Measurements from ENCODE around the gene FOLR3. TPM values are rescaled to one million over a fixed set of nuclear protein-coding genes. Genes with fewer than 3 reads are reported as not detected.

The FOLR3 gene
- total and polyA plus RNA-seq, 4 donors: 1.1 to 14.0 (median 5.8) TPM

GRCh38 chr11:72136684-72137262, 1.2 kb downstream of the FOLR3 start:
- TF ChIP-seq CTCF (IDR thresholded peaks at IDR 0.05; ENCODE audit: control extremely low read depth, extremely low read depth): no peak
- DNase-seq (no peak), ATAC-seq (ENCODE audit: insufficient read depth, low FRiP score) (no peak)
- Histone ChIP-seq H3K9me3 (ENCODE audit: control insufficient read depth in 4 of 4, insufficient read depth in 3 of 4, low read length in 3 of 4) (peaks cover 0 to 2% (median 0%) of the 10 kb centered on the region in 4 donors), H3K27ac (ENCODE audit: low read depth in 1 of 2, low read length in 1 of 2) (no peak overlapping the region), H3K36me3 (ENCODE audit: control insufficient read depth in 4 of 4, insufficient read depth in 4 of 4, low read length in 4 of 4) (no peaks in the 10 kb centered on the region), H3K4me1 (ENCODE audit: control insufficient read depth in 5 of 5, insufficient read depth in 5 of 5, low read length in 5 of 5) (peaks cover 0 to 5% (median 0%) of the 10 kb centered on the region in 5 donors), H3K27me3 (ENCODE audit: control insufficient read depth in 3 of 3, insufficient read depth in 3 of 3, low read length in 2 of 3) (peaks cover 0 to 3% (median 0%) of the 10 kb centered on the region in 3 donors), H3K9ac (ENCODE audit: insufficient read depth in 1 of 2, low read length in 2 of 2) (no peak overlapping the region), H3K4me3 (no peak overlapping the region)
- WGBS, 2 donors: 77 to 81% methylated on average over 4 of the region's 4 CpGs

GRCh38 chr11:72138821-72139390, 3.4 kb downstream of the FOLR3 start:
- peaks cover 0 to 2% (median 0%) of the 10 kb centered on the region in 4 donors for H3K9me3 ChIP-seq (ENCODE audit: control insufficient read depth in 4 of 4, insufficient read depth in 3 of 4, low read length in 3 of 4)
- DNase-seq (peak; percentile 10 to 44 (median 42)), ATAC-seq (ENCODE audit: insufficient read depth, low FRiP score) (no peak)
- no peak overlapping the region for H3K4me3 ChIP-seq
- no peak overlapping the region for H3K27ac ChIP-seq (ENCODE audit: low read depth in 1 of 2, low read length in 1 of 2)
- H3K9ac ChIP-seq (ENCODE audit: insufficient read depth in 1 of 2, low read length in 2 of 2): no peak overlapping the region
- no peaks in the 10 kb centered on the region for H3K27me3 ChIP-seq (ENCODE audit: control insufficient read depth in 3 of 3, insufficient read depth in 3 of 3, low read length in 2 of 3)
- 79 to 84% methylated on average over 12 of the region's 12 CpGs for WGBS, 2 donors
- H3K36me3 ChIP-seq (ENCODE audit: control insufficient read depth in 4 of 4, insufficient read depth in 4 of 4, low read length in 4 of 4): no peaks in the 10 kb centered on the region
- no peak for TF ChIP-seq CTCF (IDR thresholded peaks at IDR 0.05; ENCODE audit: control extremely low read depth, extremely low read depth)
- H3K4me1 ChIP-seq (ENCODE audit: control insufficient read depth in 5 of 5, insufficient read depth in 5 of 5, low read length in 5 of 5): peaks cover 0 to 5% (median 0%) of the 10 kb centered on the region in 5 donors

GRCh38 chr11:72139500-72139899, 4.0 kb downstream of the FOLR3 start:
- no peaks in the 10 kb centered on the region for H3K36me3 ChIP-seq (ENCODE audit: control insufficient read depth in 4 of 4, insufficient read depth in 4 of 4, low read length in 4 of 4)
- ATAC-seq (ENCODE audit: insufficient read depth, low FRiP score) (no peak), DNase-seq (no peak)
- WGBS, 2 donors: 94 to 95% methylated on average over 11 of the region's 11 CpGs
- TF ChIP-seq CTCF (IDR thresholded peaks at IDR 0.05; ENCODE audit: control extremely low read depth, extremely low read depth): no peak
- no peak overlapping the region for H3K27ac ChIP-seq (ENCODE audit: low read depth in 1 of 2, low read length in 1 of 2)
- H3K4me3 ChIP-seq: no peak overlapping the region
- peaks cover 0 to 5% (median 0%) of the 10 kb centered on the region in 5 donors for H3K4me1 ChIP-seq (ENCODE audit: control insufficient read depth in 5 of 5, insufficient read depth in 5 of 5, low read length in 5 of 5)
- no peaks in the 10 kb centered on the region for H3K27me3 ChIP-seq (ENCODE audit: control insufficient read depth in 3 of 3, insufficient read depth in 3 of 3, low read length in 2 of 3)
- H3K9ac ChIP-seq (ENCODE audit: insufficient read depth in 1 of 2, low read length in 2 of 2): no peak overlapping the region
- H3K9me3 ChIP-seq (ENCODE audit: control insufficient read depth in 4 of 4, insufficient read depth in 3 of 4, low read length in 3 of 4): peaks cover 0 to 2% (median 0%) of the 10 kb centered on the region in 4 donors
